CD4-positive, alpha-beta T cell (primary cell): ENCODE data around the gene SFRP5. TPM values are rescaled to one million over a fixed set of nuclear protein-coding genes. Genes with fewer than 3 reads are reported as not detected.

Experiments used
- ATAC-seq: fragments of 200-7000 bp; cut with Tn5 transposase; one replicate; pipeline ENCODE4 v1.10.0; 2022; ENCODE audit warnings: mild to moderate bottlenecking; ENCODE audit not compliant: poor library complexity
- CTCF ChIA-PET: fragments of 350-600 bp; sonication (Branson Sonifier 250); formaldehyde crosslinking; loops from one replicate; lab custom pipeline; 2021; ENCODE audit warnings: antibody characterized with exemption, inconsistent platforms; lab: Charles Lee
- POLR2A ChIA-PET: fragments of 350-600 bp; sonication (Branson Sonifier 250); formaldehyde crosslinking; loops from one replicate; lab custom pipeline; 2021; ENCODE audit warnings: antibody characterized with exemption, inconsistent platforms; lab: Charles Lee
- DNase-seq, 14 experiments: peaks; one replicate each; pipeline ENCODE4 v3.0.0-alpha.2; 2013 to 2020; ENCODE audit warnings: mixed read lengths in 2 of 14
- H3K27ac ChIP-seq, 2 donors: one replicate each; pipeline versions ENCODE4 v1.5.1 to v1.7.0; 2013; ENCODE audit warnings: low read length in 2 of 2, low read depth in 1 of 2, mild to moderate bottlenecking in 1 of 2
- H3K27me3 ChIP-seq, 2 experiments: 1 replicate in 1 of 2; 2 replicates in 1 of 2; pipeline versions ENCODE4 v1.6.1 to v1.7.0; 2013; ENCODE audit warnings: low read length in 2 of 2, control low read depth in 1 of 2, mild to moderate bottlenecking in 1 of 2, moderate library complexity in 1 of 2; ENCODE audit not compliant: insufficient read depth in 2 of 2, control insufficient read depth in 1 of 2
- H3K36me3 ChIP-seq: one replicate; pipeline ENCODE4 v1.6.1; 2013; ENCODE audit warnings: low read length, control low read depth; ENCODE audit not compliant: insufficient read depth
- H3K4me1 ChIP-seq: one replicate; pipeline ENCODE4 v1.6.1; 2013; ENCODE audit warnings: low read length, control low read depth; ENCODE audit not compliant: insufficient read depth
- H3K4me3 ChIP-seq: one replicate; pipeline ENCODE4 v1.5.1; 2013; ENCODE audit warnings: mild to moderate bottlenecking, low read length, moderate library complexity
- H3K9me3 ChIP-seq, 2 experiments: 1 replicate in 1 of 2; 2 replicates in 1 of 2; pipeline versions ENCODE4 v1.6.1 to v1.7.0; 2013; ENCODE audit warnings: low read length in 2 of 2, mild to moderate bottlenecking in 2 of 2, control low read depth in 1 of 2, moderate library complexity in 1 of 2; ENCODE audit not compliant: control insufficient read depth in 1 of 2, insufficient read depth in 1 of 2
- H3K27ac Mint-ChIP-seq: one replicate; pipeline ENCODE4 v1.8.0; 2020; ENCODE audit warnings: mixed read lengths
- H3K27me3 Mint-ChIP-seq: one replicate; pipeline ENCODE4 v1.8.0; 2021; ENCODE audit warnings: mixed read lengths
- H3K36me3 Mint-ChIP-seq: one replicate; pipeline ENCODE4 v1.8.0; 2021; ENCODE audit warnings: low read depth, mixed read lengths
- H3K4me1 Mint-ChIP-seq: one replicate; pipeline ENCODE4 v1.8.0; 2021; ENCODE audit warnings: low read depth, mixed read lengths
- H3K4me3 Mint-ChIP-seq: one replicate; pipeline ENCODE4 v1.8.0; 2020; ENCODE audit warnings: mild to moderate bottlenecking, mixed read lengths
- H3K9me3 Mint-ChIP-seq: one replicate; pipeline ENCODE4 v1.8.0; 2020; ENCODE audit warnings: mixed read lengths
- intact Hi-C, 2 experiments: fragments of 100-400 bp; cut with DNase I in 1 of 2; cut with micrococcal nuclease in 1 of 2; formaldehyde crosslinking; loops; one replicate each; pipeline versions ENCODE4 v1.15.1 to v1.9.0; 2023 to 2025; cut with DNase I, micrococcal nuclease
- total RNA-seq, 174 experiments: library from RNA in 2 of 174; stranded (reverse) in 2 of 174; gene quantifications; one replicate each; pipeline ENCODE4 v1.2.3 and lab custom pipeline; 2021 to 2026
- TF ChIP-seq, protein P1 (sequence below): fragments of 200-600 bp; IDR thresholded peaks from one replicate; pipeline ENCODE4 v1.8.0; 2022; ENCODE audit warnings: antibody characterized with exemption, mild to moderate bottlenecking

The SFRP5 gene
- total RNA-seq, 2 experiments from 2014 or later: not detected

DNA sequence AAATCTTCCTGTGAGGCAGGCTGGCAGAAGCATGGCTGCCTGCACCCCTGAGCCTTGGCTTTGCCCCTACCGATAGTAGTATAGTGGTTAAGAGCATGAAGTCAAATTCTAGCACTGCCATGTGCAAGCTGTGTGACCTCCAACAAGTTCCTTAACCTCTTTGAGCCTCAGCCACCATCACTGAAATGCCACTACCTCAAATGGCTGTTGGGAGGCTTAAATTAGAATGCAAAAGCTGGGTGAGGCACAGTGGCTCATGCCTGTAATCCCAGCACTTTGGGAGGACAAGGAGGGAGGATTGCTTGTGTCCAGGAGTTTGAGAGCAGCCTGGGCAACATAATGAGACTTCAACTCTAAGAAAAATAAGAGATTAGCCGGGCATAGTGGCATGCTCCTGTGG is 8.4 kb downstream of the SFRP5 start:
- Mint-ChIP-seq H3K4me1 (no peaks in the 10 kb centered on the region), H3K4me3 (no peak overlapping the region), H3K27me3 (peaks cover 12% of the 10 kb centered on the region), H3K27ac (no peak overlapping the region), H3K36me3 (peaks cover 33% of the 10 kb centered on the region), H3K9me3 (no peaks in the 10 kb centered on the region)
- ChIA-PET CTCF (no interaction called here), POLR2A (interaction anchor here (0.6 to 0.9 kb wide), 2 partner anchors 18 to 34 kb away, joined by 3 read pairs; no protein-coding TSS in a partner anchor)
- ATAC-seq (no peak), DNase-seq (no peak)
- Histone ChIP-seq H3K4me1 (no peaks in the 10 kb centered on the region), H3K9me3 (no peaks in the 10 kb centered on the region), H3K27me3 (no peaks in the 10 kb centered on the region), H3K4me3 (no peak overlapping the region), H3K27ac (no peak overlapping the region), H3K36me3 (peaks cover 24% of the 10 kb centered on the region)
- intact Hi-C loops: no loop called here
- TF ChIP-seq, protein P1, sequence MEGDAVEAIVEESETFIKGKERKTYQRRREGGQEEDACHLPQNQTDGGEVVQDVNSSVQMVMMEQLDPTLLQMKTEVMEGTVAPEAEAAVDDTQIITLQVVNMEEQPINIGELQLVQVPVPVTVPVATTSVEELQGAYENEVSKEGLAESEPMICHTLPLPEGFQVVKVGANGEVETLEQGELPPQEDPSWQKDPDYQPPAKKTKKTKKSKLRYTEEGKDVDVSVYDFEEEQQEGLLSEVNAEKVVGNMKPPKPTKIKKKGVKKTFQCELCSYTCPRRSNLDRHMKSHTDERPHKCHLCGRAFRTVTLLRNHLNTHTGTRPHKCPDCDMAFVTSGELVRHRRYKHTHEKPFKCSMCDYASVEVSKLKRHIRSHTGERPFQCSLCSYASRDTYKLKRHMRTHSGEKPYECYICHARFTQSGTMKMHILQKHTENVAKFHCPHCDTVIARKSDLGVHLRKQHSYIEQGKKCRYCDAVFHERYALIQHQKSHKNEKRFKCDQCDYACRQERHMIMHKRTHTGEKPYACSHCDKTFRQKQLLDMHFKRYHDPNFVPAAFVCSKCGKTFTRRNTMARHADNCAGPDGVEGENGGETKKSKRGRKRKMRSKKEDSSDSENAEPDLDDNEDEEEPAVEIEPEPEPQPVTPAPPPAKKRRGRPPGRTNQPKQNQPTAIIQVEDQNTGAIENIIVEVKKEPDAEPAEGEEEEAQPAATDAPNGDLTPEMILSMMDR: no peak

DNA sequence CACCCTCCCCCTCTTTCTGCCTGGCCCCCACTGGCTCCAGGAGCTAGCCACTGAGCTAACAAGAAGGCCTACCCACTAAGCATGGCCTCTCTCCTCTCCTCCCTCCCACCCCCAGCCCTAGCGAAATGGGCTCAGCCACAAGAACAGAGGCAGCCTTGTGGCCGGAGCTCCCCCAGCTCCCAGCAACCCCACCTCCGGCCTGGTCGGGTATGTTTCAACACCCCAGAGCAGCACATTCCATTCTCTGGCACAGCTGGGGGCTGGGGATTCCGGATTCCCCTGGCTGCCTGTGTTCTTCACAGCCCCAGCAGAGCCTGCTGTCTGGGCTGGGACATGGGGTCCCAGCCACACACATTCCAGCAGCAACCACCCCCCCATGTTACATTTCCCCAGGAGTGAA is 9.0 kb downstream of the SFRP5 start:
- no peaks in the 10 kb centered on the region for H3K4me1 ChIP-seq
- Mint-ChIP-seq H3K9me3 (no peaks in the 10 kb centered on the region), H3K4me3 (no peak overlapping the region), H3K4me1 (no peaks in the 10 kb centered on the region), H3K27ac (no peak overlapping the region), H3K27me3 (peaks cover 6% of the 10 kb centered on the region), H3K36me3 (peaks cover 37% of the 10 kb centered on the region)
- no peak for ATAC-seq
- H3K27me3 ChIP-seq: no peaks in the 10 kb centered on the region
- CTCF ChIA-PET: no interaction called here
- POLR2A ChIA-PET: interaction anchor here (0.9 kb wide), 1 partner anchor 18 kb away, joined by 3 read pairs; no protein-coding TSS in a partner anchor
- no peak overlapping the region for H3K27ac ChIP-seq
- no peak overlapping the region for H3K4me3 ChIP-seq
- TF ChIP-seq, protein P1: no peak
- intact Hi-C loops: no loop called here
- peaks cover 24% of the 10 kb centered on the region for H3K36me3 ChIP-seq
- DNase-seq: no peak
- no peaks in the 10 kb centered on the region for H3K9me3 ChIP-seq

DNA sequence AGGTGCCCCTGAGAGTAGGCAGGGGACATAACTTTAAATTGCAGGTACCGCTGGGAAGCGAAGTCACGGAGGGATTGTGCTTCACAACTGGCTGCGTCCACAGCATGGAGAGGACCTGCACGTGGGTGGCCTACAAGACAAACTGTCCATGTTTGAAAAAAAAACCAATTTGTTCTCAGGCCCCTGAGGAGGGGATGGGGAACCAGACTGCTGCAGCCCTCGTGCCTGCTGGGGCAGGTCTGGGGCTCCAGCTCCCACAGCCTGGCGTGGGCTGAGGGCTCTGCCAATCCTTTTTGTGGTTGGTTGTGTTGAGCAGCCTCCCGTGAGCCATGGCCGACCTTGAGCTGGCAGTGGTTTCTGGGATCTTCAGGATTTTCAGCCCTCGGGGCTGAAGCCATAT is 9.7 kb downstream of the SFRP5 start:
- Mint-ChIP-seq H3K4me3 (no peak overlapping the region), H3K36me3 (peaks cover 44% of the 10 kb centered on the region), H3K4me1 (no peaks in the 10 kb centered on the region), H3K27ac (no peak overlapping the region), H3K27me3 (no peaks in the 10 kb centered on the region), H3K9me3 (no peaks in the 10 kb centered on the region)
- no peak overlapping the region for H3K27ac ChIP-seq
- no peaks in the 10 kb centered on the region for H3K4me1 ChIP-seq
- TF ChIP-seq, protein P1: no peak
- H3K27me3 ChIP-seq: no peaks in the 10 kb centered on the region
- DNase-seq (no peak), ATAC-seq (no peak)
- H3K4me3 ChIP-seq: no peak overlapping the region
- ChIA-PET CTCF (interaction anchor here (2.4 kb wide), 1 partner anchor 107 kb away, joined by 6 read pairs; no protein-coding TSS in a partner anchor), POLR2A (no interaction called here)
- intact Hi-C loops: no loop called here
- no peaks in the 10 kb centered on the region for H3K9me3 ChIP-seq
- H3K36me3 ChIP-seq: peaks cover 31% of the 10 kb centered on the region
